NCI-H2029 (cell line): Measurements from ENCODE around the gene SLC39A11.
"Not testable (repeated sequence)": the region's sequence is repeated elsewhere in the genome, so short reads cannot be mapped to it uniquely, and the experiment has no call there.

Experiments used
- DNase-seq: peaks from one replicate; lab custom pipeline; 2025; lab: John Stamatoyannopoulos, UW

SLC39A11 gene

GRCh38 chr17:72947475-72947874 is 145.0 kb downstream of the SLC39A11 start:
- DNase-seq, result no peak

DNA sequence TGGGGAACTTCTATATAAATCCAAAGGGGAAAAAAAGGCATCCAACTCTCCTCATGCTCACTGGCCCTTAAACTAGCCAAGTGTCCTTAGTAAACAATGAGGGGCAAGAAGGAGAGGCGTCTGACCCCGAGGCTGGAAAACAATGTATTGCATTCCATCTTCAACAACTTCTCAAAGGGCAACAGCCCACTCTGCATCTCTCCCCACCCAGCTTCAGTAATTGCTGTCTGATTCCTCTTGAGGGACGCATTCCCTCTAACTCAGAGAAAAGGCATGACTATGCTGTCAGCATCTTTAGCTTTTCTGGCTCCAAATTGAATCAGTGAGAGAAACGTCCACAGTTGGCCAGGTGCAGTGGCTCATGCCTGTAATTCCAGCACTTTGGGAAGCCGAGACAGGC is 145.8 kb downstream of the SLC39A11 start:
- no peak for DNase-seq

- DNase-seq, result no peak
These were observed 146.3 kb downstream of the SLC39A11 start for GRCh38 chr17:72946156-72946555.

- no peak for DNase-seq
These were observed 147.0 kb downstream of the SLC39A11 start for GRCh38 chr17:72945473-72945872.

GRCh38 chr17:72943826-72944689 is 148.4 kb downstream of the SLC39A11 start:
- DNase-seq, result no peak

DNA sequence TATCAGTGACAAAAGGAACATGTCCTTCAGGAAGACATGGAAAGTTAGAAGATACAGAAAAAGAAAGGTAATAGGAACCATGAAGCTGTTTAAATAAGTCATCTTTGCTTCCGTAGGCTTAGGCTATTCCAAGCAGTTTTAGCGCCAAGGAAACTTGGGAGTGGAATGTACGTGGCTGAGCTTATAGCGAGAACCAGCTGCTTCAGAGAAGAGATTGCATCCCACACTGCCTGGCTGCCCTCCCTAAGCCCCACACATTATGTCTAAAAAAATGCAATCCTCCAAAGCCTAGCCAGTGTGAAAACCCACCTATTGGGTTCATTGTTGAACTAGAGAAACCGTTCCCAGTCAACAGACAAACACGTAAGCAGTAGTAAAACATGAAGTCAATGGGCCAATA is 149.9 kb downstream of the SLC39A11 start:
- no peak for DNase-seq

GRCh38 chr17:72940496-72940895 is 152.0 kb downstream of the SLC39A11 start:
- DNase-seq, result no peak

DNA sequence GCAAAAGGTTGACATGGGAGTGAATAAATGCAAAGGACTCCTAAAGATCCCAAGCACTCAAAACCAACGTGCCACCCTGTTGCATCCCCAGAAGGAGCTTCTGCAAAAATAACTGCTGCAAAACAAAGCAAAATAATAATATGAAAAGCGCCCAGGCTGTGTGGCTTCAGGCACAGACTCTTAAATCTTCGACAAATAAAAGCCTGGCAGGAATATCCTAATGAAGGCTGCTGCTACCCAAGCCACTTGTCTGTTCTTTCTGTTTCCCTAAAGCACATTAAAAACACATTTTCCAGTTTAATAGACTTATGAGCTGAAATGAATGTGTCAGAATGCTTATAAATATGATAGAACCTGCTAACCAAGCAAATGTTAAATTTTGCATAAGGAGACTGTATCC is 154.0 kb downstream of the SLC39A11 start:
- DNase-seq, result no peak

- DNase-seq, result no peak
These were observed 154.8 kb downstream of the SLC39A11 start for GRCh38 chr17:72937707-72938106.

DNA sequence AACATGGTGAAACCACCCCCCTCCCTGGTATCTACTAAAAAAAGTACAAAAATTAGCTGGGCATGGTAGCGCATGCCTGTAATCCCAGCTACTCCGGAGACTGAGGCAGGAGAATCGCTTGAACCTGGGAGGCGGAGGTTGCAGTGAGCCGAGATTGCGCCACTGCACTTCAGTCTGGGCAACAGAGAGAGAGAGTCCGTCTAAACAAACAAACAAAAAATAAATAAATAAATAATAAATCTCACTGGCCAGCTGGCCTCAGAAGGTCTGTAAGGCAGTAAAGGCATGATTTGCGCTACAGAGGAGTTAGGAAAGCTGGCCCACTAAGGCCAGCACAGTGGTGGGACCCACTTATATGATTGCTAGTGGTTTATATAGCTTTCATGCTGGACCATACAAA is 155.2 kb downstream of the SLC39A11 start:
- not testable (repeated sequence) for DNase-seq

DNA sequence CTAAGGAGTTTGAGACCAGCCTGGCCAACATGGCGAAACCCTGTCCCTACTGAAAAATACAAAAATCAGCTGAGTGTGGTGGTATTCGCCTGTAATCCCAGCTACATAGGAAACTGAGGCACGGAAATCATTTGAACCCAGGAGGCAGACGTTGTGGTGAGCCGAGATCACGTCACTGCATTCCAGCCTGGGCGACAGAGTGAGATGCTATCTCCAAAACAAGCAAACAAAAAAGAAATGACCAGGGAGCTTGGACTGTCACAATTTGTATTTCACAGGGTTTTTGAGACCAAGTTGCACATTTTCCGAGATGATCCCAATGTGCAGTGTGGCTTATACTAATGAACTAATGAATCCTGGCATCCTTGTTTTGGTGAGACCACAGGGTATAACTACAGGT is 156.5 kb downstream of the SLC39A11 start:
- DNase-seq, result no peak

DNA sequence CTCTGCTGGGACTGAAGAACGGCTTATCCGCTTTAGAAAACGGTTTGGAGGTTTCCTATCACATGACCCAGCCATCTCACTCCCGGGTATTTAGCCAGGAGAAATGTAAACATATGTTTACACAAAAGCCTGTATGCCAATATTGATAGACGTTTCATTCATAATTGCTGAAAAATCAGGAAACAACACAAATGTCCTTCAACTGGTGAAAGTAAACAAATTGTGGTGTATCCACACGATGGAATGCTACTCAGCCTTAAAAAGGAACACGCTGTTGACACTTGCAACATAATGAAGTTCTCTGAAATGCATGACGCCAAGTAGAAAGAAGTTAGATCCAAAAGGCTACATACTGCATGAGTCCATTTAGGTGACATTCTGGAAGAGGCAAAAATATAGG is 157.6 kb downstream of the SLC39A11 start:
- DNase-seq, result no peak

DNA sequence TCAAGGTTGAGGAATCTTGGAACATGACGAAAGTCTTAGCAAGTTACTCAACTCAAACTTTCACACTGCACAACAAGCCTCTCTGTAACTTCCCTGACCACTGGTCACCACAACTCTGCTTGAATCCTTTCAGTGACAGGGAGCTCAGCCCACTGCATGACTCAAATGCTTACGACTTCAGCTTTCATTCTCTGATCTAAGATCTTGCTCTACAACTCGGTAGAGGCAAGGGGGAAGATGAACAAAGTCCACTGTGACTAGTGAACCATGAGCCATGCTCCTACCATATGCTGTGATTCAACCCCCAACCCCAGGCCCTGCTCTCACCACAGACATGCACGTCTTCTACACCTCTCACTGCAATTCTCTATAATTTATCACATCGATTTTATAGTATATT is 160.9 kb downstream of the SLC39A11 start:
- no peak for DNase-seq

- no peak for DNase-seq
These were observed 161.3 kb downstream of the SLC39A11 start for GRCh38 chr17:72931163-72931562.

- no peak for DNase-seq
These were observed 162.5 kb downstream of the SLC39A11 start for GRCh38 chr17:72930031-72930430.

- no peak for DNase-seq
These were observed 163.9 kb downstream of the SLC39A11 start for GRCh38 chr17:72928454-72929136.

DNA sequence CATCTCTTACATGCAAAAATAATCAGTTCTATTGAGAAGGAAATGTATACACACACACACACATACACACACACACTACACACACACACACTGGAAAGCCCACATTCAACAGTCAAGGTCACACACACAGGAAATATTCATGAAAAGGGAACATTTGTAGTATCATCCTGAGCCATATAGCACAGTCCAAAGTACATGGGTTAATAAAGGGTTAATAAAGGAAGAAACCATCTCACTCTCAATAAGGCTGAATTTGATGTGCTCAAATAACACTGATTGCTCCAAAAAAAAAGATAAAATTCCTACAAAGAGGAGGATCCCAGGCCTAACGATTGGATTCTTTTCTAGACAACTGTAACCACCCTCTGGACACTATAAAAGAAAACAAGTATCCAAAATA is 164.7 kb downstream of the SLC39A11 start:
- no peak for DNase-seq

DNA sequence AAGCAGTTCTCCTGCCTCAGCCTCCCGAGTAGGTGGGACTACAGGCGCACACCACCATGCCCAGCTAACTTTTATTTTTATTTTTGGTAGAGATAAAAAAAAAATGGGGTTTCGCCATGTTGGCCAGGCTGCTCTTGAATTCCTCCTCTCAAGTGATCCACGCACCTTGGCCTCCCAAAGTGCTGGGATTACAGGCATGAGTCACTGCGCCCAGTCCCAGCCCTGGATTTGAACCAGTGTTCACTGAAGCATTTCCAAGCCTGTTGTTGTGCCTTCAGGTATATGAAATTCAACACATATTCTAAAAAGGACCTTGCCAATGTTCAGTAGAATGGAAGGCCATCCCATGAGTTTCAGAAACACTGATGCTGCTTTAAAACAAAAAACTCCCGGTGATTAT is 165.3 kb downstream of the SLC39A11 start:
- no peak for DNase-seq

DNA sequence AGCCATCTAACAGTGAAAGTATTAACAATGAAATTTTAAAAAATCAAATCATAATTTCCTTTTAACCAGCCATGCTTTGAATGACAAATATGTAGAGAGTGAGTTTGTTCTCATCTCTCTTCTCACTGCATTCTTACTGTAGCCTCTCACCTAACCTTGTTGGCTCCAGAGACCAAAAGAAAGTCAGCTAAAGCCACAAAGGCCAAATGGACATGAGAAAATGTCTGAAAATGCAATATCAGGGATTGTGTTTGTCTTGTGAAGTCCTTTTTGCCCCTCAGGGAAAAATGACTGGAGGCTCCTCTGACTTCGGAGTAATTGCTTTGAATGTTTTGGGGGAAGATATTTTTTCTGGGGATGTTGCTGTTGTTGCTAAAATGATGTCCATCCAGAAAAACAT is 166.3 kb downstream of the SLC39A11 start:
- DNase-seq, result no peak

DNA sequence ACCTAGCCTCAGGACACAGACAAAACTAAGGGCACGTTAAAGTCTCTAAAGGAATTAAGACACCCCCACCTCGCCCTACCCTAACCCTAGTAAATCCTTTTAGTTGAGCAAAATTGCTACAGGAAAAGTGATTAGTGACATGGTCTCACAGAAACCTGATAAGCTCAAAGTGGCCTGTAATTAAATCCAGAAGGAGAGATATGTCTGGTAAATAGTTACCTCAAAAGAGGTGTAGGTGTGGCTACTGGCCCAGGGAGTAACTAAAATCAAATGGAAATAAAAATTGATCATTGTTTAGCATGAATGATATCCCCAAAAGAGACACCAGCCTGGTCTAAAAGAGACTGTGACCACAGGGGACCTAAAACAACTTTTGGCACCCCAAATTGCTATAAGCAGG is 168.3 kb downstream of the SLC39A11 start:
- DNase-seq, result no peak

GRCh38 chr17:72922219-72922618 is 170.3 kb downstream of the SLC39A11 start:
- no peak for DNase-seq

DNA sequence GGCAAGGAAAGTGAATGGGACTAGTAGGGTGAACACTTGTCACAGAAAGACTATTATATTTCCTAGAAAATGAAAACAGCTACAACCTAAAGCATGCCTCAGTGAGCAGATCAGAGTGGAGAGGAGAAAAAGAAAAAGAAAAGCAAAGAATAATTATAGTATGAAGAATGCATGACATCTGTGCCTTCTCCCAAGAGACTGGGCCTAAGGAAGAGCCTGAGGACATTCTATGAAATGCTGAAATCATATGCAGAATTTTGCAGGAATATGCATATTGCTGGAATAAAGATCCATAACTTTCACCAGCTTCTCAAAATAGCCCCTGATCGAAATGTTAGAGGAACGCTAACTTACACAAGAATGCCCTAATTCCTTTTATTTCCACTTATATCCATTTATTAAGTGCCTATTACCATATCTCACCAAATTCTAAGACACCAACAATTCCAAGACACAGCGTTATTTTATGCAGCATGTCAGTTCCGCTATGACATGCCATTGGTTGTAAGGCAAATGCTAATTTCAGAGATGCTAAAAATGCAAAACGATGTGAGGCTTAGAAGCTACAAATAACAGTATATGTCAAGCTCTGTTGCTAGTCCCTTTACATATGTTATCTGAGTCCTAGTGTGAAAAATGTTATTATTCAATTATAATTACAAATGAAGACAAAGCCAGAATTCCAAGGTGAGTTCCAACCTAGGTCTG is 171.0 kb downstream of the SLC39A11 start:
- no peak for DNase-seq

DNA sequence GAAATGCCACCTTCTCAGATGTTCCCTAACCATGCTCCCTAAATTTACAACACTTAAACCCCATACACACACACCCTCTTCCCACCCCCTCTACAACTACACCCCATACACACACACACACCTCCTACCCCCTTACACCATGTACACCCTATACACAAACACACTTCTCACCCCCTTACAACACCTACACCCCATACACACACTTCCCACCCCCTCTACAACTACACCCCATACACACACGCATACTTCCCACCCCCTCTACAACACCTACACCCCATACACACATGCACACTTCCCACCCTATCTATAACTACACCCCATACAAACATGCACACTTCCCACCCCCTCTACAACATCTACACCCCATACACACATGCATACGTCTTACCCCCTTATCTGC is 172.0 kb downstream of the SLC39A11 start:
- DNase-seq, result no peak
